B cell (primary cell): ENCODE results near the gene THAP5. TPM values are rescaled to one million over a fixed set of nuclear protein-coding genes. Genes with fewer than 3 reads are reported as not detected.

Experiments used
- ATAC-seq: fragments of 200-7000 bp; cut with Tn5 transposase; one replicate; pipeline ENCODE4 v1.10.0; 2021; ENCODE audit warnings: low read depth, mild to moderate bottlenecking, moderate number of reproducible peaks, moderate library complexity
- CTCF ChIA-PET: fragments of 350-600 bp; sonication (Branson Sonifier 250); formaldehyde crosslinking; loops from one replicate; lab custom pipeline; 2021; ENCODE audit warnings: antibody characterized with exemption, inconsistent platforms; lab: Charles Lee
- POLR2A ChIA-PET: fragments of 350-600 bp; sonication (Branson Sonifier 250); formaldehyde crosslinking; loops from one replicate; lab custom pipeline; 2021; ENCODE audit warnings: antibody characterized with exemption; lab: Charles Lee
- DNase-seq: peaks from one replicate; pipeline ENCODE4 v3.0.0; 2013
- H2AFZ ChIP-seq: 2 replicates; pipeline ENCODE4 v1.6.1; 2012; ENCODE audit warnings: mild to moderate bottlenecking, low read depth, low read length; ENCODE audit not compliant: insufficient read depth, poor library complexity, severe bottlenecking
- H3K27ac ChIP-seq, 2 donors: 1 replicate in 1 of 2; 2 replicates in 1 of 2; pipeline ENCODE4 v1.5.1; 2012 to 2013; ENCODE audit warnings: low read length in 2 of 2, mild to moderate bottlenecking in 2 of 2, moderate library complexity in 1 of 2
- H3K27me3 ChIP-seq, 4 experiments: fragments of 200-600 bp in 1 of 4; sonication (generic) in 1 of 4; replicated peaks in 1 of 4; 1 replicate in 2 of 4; 2 replicates in 2 of 4; pipeline versions ENCODE4 v1.6.1 to v1.7.0; 2013 to 2016; ENCODE audit warnings: low read length in 3 of 4, mild to moderate bottlenecking in 2 of 4, mixed read lengths in 1 of 4, moderate library complexity in 1 of 4; ENCODE audit not compliant: insufficient read depth in 4 of 4, control insufficient read depth in 3 of 4; ENCODE audit errors: control extremely low read depth in 1 of 4
- H3K36me3 ChIP-seq, 2 experiments: replicated peaks in 1 of 2; 1 replicate in 1 of 2; 2 replicates in 1 of 2; pipeline versions ENCODE4 v1.6.1 to v1.7.1; 2013; ENCODE audit warnings: low read length in 1 of 2; ENCODE audit not compliant: insufficient read depth in 2 of 2, control insufficient read depth in 1 of 2; ENCODE audit errors: control extremely low read depth in 1 of 2, extremely low read depth in 1 of 2
- H3K4me1 ChIP-seq, 2 donors: fragments of 200-600 bp in 1 of 2; sonication (generic) in 1 of 2; 1 replicate in 1 of 2; 2 replicates in 1 of 2; pipeline versions ENCODE4 v1.5.1 to v1.6.1; 2013 to 2017; ENCODE audit warnings: low read length in 2 of 2; ENCODE audit not compliant: control insufficient read depth in 2 of 2, insufficient read depth in 2 of 2
- H3K4me2 ChIP-seq: replicated peaks from 2 replicates; pipeline ENCODE3; 2012; ENCODE audit warnings: mild to moderate bottlenecking, low read depth, low read length; ENCODE audit not compliant: poor library complexity, severe bottlenecking
- H3K4me3 ChIP-seq, 5 experiments: fragments of 200-600 bp in 1 of 5; sonication (generic) in 1 of 5; 1 replicate in 3 of 5; 2 replicates in 2 of 5; pipeline versions ENCODE4 v1.5.1 to v1.7.0; 2011 to 2016; ENCODE audit warnings: low read length in 4 of 5, mild to moderate bottlenecking in 4 of 5, low read depth in 2 of 5, control low read depth in 1 of 5, moderate library complexity in 1 of 5; ENCODE audit not compliant: insufficient read depth in 1 of 5; ENCODE audit errors: control extremely low read depth in 1 of 5, extremely low read depth in 1 of 5
- H3K79me2 ChIP-seq: fragments of 200-600 bp; sonication (generic); one replicate; pipeline ENCODE4 v1.6.0; 2016; ENCODE audit warnings: low read length; ENCODE audit not compliant: control insufficient read depth, insufficient read depth
- H3K9ac ChIP-seq: fragments of 200-600 bp; sonication (generic); 2 replicates; pipeline ENCODE4 v1.6.1; 2017; ENCODE audit warnings: mild to moderate bottlenecking, low read length, moderate library complexity
- H3K9me3 ChIP-seq, 3 donors: one replicate each; pipeline versions ENCODE4 v1.6.1 to v1.7.1; 2013; ENCODE audit warnings: low read length in 2 of 3; ENCODE audit not compliant: control insufficient read depth in 2 of 3, insufficient read depth in 1 of 3; ENCODE audit errors: control extremely low read depth in 1 of 3
- H4K20me1 ChIP-seq: 2 replicates; pipeline ENCODE4 v1.6.0; 2012; ENCODE audit warnings: mild to moderate bottlenecking, low read length; ENCODE audit not compliant: insufficient read depth, control insufficient read depth, poor library complexity, severe bottlenecking
- H3K27ac Mint-ChIP-seq: one replicate; pipeline ENCODE4 v1.8.0; 2021; ENCODE audit warnings: mixed read lengths
- H3K27me3 Mint-ChIP-seq: one replicate; pipeline ENCODE4 v1.8.0; 2021; ENCODE audit warnings: mixed read lengths
- H3K4me1 Mint-ChIP-seq: one replicate; pipeline ENCODE4 v1.8.0; 2021; ENCODE audit warnings: mixed read lengths
- H3K4me3 Mint-ChIP-seq: one replicate; pipeline ENCODE4 v1.8.0; 2021; ENCODE audit warnings: mixed read lengths
- H3K9me3 Mint-ChIP-seq: one replicate; pipeline ENCODE4 v1.8.0; 2022; ENCODE audit warnings: mixed read lengths; ENCODE audit not compliant: insufficient read depth
- EZH2 ChIP-seq: IDR thresholded peaks from 2 replicates; pipeline ENCODE4 v1.6.1; 2012; ENCODE audit warnings: borderline replicate concordance, low read depth, mild to moderate bottlenecking, moderate library complexity, low read length; ENCODE audit not compliant: insufficient read depth, poor library complexity, severe bottlenecking
- WGBS: methylation state at CpG from one replicate; pipeline ENCODE4 v1.1.5; 2013; ENCODE audit warnings: missing lambda C conversion rate; ENCODE audit not compliant: insufficient coverage; 5-methylcytosine and 5-hydroxymethylcytosine counted together
- intact Hi-C: fragments of 100-400 bp; cut with micrococcal nuclease; formaldehyde crosslinking; loops from one replicate; pipeline ENCODE4 v1.10.0; 2022
- polyA plus RNA-seq: library from polyadenylated mRNA; depleted of rRNA; stranded (reverse); fragments of >200 nt; gene quantifications from 2 replicates; pipeline ENCODE4 v1.2.3, GENCODE V29; 2012
- total RNA-seq, 2 donors: library from RNA; stranded (reverse); fragments of 120-200 nt in 1 of 2; gene quantifications; 1 replicate in 1 of 2; 2 replicates in 1 of 2; pipeline versions ENCODE4 v1.2.3 to v1.2.4, GENCODE V29; 2013 to 2022
- TF ChIP-seq, protein P1 (sequence below): fragments of 200-600 bp; IDR thresholded peaks from one replicate; pipeline ENCODE4 v1.8.0; 2022; ENCODE audit warnings: antibody characterized with exemption, mild to moderate bottlenecking

Gene THAP5
- total and polyA plus RNA-seq, 2 donors (not counting 1 experiment from before 2014, with no cell fraction given) = 9.3 to 49.0 TPM

DNA sequence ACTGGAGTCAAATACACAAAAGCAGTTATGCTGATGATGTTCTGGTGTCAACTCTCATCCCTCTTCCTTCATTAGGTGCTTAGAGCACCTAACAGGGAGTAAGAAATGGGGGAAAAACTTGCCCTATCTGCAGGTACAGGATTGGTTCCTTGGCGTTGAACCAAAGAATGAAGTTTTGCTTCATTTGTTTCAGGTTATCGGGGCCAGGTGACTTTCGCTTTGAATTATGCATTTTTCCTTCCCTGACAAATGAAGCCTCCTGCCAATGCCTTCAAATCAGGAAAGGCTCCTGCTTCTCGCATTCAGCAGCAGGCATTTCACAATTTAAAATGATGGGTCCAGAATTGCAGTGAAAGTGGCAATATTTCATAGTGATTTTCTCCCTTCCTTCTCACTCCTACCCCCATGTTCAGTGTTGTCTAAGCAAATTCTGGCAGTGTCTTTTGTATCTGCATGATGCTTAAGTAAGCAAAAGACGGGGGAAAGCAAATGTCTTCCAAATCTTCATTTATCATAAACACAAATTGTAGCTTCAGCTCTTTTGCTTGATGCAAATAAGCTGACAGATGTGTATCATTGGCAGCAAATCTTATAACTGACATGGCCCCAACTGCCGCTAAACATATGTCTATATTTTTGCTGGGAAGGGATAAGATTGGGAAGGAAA lies 29.5 kb upstream of the THAP5 start:
- TF ChIP-seq EZH2 = no peak
- TF ChIP-seq, protein P1, sequence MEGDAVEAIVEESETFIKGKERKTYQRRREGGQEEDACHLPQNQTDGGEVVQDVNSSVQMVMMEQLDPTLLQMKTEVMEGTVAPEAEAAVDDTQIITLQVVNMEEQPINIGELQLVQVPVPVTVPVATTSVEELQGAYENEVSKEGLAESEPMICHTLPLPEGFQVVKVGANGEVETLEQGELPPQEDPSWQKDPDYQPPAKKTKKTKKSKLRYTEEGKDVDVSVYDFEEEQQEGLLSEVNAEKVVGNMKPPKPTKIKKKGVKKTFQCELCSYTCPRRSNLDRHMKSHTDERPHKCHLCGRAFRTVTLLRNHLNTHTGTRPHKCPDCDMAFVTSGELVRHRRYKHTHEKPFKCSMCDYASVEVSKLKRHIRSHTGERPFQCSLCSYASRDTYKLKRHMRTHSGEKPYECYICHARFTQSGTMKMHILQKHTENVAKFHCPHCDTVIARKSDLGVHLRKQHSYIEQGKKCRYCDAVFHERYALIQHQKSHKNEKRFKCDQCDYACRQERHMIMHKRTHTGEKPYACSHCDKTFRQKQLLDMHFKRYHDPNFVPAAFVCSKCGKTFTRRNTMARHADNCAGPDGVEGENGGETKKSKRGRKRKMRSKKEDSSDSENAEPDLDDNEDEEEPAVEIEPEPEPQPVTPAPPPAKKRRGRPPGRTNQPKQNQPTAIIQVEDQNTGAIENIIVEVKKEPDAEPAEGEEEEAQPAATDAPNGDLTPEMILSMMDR = no peak
- Histone ChIP-seq H3K9ac (no peak overlapping the region), H3K4me1 (no peaks in the 10 kb centered on the region), H3K79me2 (no peaks in the 10 kb centered on the region), H3K9me3 (no peaks in the 10 kb centered on the region), H3K27me3 (peaks cover 0 to 5% (median 1%) of the 10 kb centered on the region in 4 experiments), H3K4me2 (no peak overlapping the region), H3K27ac (no peak overlapping the region), H3K36me3 (no peaks in the 10 kb centered on the region), H3K4me3 (no peak overlapping the region), H2AFZ (no peak overlapping the region), H4K20me1 (no peaks in the 10 kb centered on the region)
- Mint-ChIP-seq H3K4me1 (peaks cover 2% of the 10 kb centered on the region), H3K9me3 (no peaks in the 10 kb centered on the region), H3K27me3 (peaks cover 29% of the 10 kb centered on the region), H3K4me3 (no peak overlapping the region), H3K27ac (no peak overlapping the region)
- POLR2A ChIA-PET = no interaction called here
- intact Hi-C loops = no loop called here
- CTCF ChIA-PET = no interaction called here
- WGBS = 96% methylated on average over 3 of the region's 6 CpGs
- ATAC-seq (no peak), DNase-seq (no peak)

DNA sequence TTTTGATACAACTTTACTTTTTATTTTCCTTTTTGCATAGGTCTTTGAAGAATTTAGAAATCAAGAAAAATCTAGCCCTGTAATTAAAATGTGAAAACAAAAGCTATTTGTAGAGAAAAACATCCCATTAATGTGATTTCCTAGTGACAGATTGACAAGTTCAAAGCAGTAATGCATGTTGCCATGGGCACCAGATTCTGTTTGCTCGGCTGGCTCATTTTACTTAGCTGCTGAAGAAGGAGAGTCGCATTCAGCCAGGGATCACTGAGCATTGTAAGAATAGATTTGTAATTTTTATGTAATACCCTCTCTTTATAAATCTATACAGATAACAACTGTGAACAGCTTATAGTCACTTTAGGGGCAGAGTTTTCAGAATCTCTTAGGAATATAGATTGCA lies 28.6 kb upstream of the THAP5 start:
- Mint-ChIP-seq H3K4me1 (peaks cover 2% of the 10 kb centered on the region), H3K27ac (no peak overlapping the region), H3K9me3 (no peaks in the 10 kb centered on the region), H3K27me3 (peaks cover 29% of the 10 kb centered on the region), H3K4me3 (no peak overlapping the region)
- Histone ChIP-seq H3K27ac (no peak overlapping the region), H3K9me3 (no peaks in the 10 kb centered on the region), H4K20me1 (no peaks in the 10 kb centered on the region), H2AFZ (no peak overlapping the region), H3K79me2 (no peaks in the 10 kb centered on the region), H3K9ac (no peak overlapping the region), H3K27me3 (peaks cover 0 to 5% (median 1%) of the 10 kb centered on the region in 4 experiments), H3K4me3 (no peak overlapping the region), H3K4me1 (no peaks in the 10 kb centered on the region), H3K4me2 (no peak overlapping the region), H3K36me3 (no peaks in the 10 kb centered on the region)
- ChIA-PET POLR2A (interaction anchor here (0.6 kb wide), 1 partner anchor 129 kb away, joined by 4 read pairs; no protein-coding TSS in a partner anchor), CTCF (interaction anchor here (0.6 kb wide), 1 partner anchor 130 kb away, joined by 3 read pairs; no protein-coding TSS in a partner anchor)
- no CpG with 5 or more reads among the region's 2 CpGs for WGBS
- intact Hi-C loops = no loop called here
- DNase-seq (no peak), ATAC-seq (no peak)
- no peak for TF ChIP-seq EZH2
- TF ChIP-seq, protein P1 = no peak
